Adipose tissue (tissue), 3 donors: ENCODE data around the gene SLC9B1. TPM values are rescaled to one million over a fixed set of nuclear protein-coding genes. Genes with fewer than 3 reads are reported as not detected.

Experiments
- H3K27ac ChIP-seq: one replicate; pipeline ENCODE4 v1.5.1; 2013; ENCODE audit warnings: low read depth, low read length
- WGBS, 3 donors: extraction: QIAGEN DNeasy Blood & Tissue Kit; methylation state at CpG; one replicate each; pipeline ENCODE4 v1.1.7; 2013; 5-methylcytosine and 5-hydroxymethylcytosine counted together
- polyA plus RNA-seq, 3 donors: library from polyadenylated mRNA; stranded (reverse); fragments of 200-250 nt; gene quantifications; one replicate each; pipeline ENCODE4 v1.2.3, GENCODE V29; 2013
- donor health status: healthy with polysubstance abuse.
- donor health status: Bipolar disorder and iron deficiency.
- donor health status: healthy.

The SLC9B1 gene
- polyA plus RNA-seq, 3 donors, result 0.18 to 0.79 (median 0.37) TPM

GRCh38 chr4:102860611-102861324, 158.7 kb downstream of the SLC9B1 start:
- 69 to 100% (median 93%) methylated on average over 2 of the region's 2 CpGs for WGBS, 3 donors

GRCh38 chr4:102858828-102859464, 160.6 kb downstream of the SLC9B1 start:
- H3K27ac ChIP-seq, result no peak overlapping the region
- WGBS, 3 donors, result 87 to 96% (median 90%) methylated on average over 2 of the region's 2 CpGs

More at GRCh38 chr4:102860611-102861324, 158.7 kb downstream of the SLC9B1 start:
- H3K27ac ChIP-seq, result no peak overlapping the region

Other genes starting within 250 kb of the SLC9B1 start
- 100 to 1,000 TPM; 125 to 275 (median 271) TPM for gene UBE2D3, start 192.2 kb downstream of the SLC9B1 start, polyA plus RNA-seq
- 10 to 100 TPM; 12.0 to 18.9 (median 18.2) TPM for gene CISD2, start 150.7 kb downstream of the SLC9B1 start, polyA plus RNA-seq
- gene SLC9B2, start 57.1 kb upstream of the SLC9B1 start, polyA plus RNA-seq, result 10 to 100 TPM in 2 of 3 donors, 1 to 10 TPM in 1; 2.5 to 16.6 (median 14.5) TPM
- 10 to 100 TPM; 19.8 to 97.2 (median 35.1) TPM for gene BDH2, start 80.1 kb upstream of the SLC9B1 start, polyA plus RNA-seq
- under 1 TPM; 0.10 to 0.45 (median 0.16) TPM for gene CENPE, start 178.6 kb upstream of the SLC9B1 start, polyA plus RNA-seq